ENCODE results near the gene CYTH1.

Gene CYTH1

DNA sequence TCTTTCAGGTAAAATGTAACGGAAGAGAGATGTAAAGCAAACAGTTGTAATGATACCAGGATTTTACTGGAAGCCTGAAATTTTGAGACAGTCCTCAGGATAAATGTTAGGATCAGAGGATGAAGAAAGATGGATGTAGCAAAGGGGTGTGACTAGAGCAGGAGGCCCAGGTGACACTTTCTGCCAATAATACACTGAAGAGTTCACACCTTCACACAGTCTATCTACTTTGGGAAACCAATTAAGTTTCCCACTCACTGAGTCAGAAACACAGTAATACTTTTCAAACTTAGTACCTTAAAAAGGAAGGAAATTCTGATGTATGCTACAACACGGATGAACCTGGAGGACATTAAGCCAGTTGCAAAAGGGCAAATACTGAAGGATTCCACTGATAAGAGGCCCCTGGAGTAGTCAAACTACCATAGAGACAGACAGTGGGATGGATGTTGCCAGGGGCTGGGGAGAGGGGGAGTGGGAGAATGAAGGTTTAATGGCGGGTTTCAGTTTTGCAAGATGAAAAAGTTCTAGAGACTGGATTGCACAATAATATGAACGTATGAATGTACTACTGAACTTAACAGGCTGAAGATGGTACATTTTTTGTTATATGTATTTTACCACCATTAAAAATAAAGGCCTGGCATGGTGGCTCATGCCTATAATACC lies 62.3 kb downstream of the CYTH1 start:
- H3K4me1 ChIP-seq (ENCODE audit: insufficient read depth, low read length) = peaks cover 52% of the 10 kb centered on the region
- H3K9ac ChIP-seq (ENCODE audit: low read depth, low read length) = no peak overlapping the region
- no peaks in the 10 kb centered on the region for H3K9me3 ChIP-seq (ENCODE audit: control insufficient read depth, insufficient read depth, low read length)
- no peaks in the 10 kb centered on the region for H3K36me3 ChIP-seq (ENCODE audit: insufficient read depth, low read length)

GRCh38 chr17:78718575-78719208 lies 63.4 kb downstream of the CYTH1 start:
- H3K36me3 ChIP-seq (ENCODE audit: insufficient read depth, low read length) = no peaks in the 10 kb centered on the region
- H3K9me3 ChIP-seq (ENCODE audit: control insufficient read depth, insufficient read depth, low read length) = no peaks in the 10 kb centered on the region
- H3K9ac ChIP-seq (ENCODE audit: low read depth, low read length) = no peak overlapping the region
- H3K4me1 ChIP-seq (ENCODE audit: insufficient read depth, low read length) = peaks cover 41% of the 10 kb centered on the region

DNA sequence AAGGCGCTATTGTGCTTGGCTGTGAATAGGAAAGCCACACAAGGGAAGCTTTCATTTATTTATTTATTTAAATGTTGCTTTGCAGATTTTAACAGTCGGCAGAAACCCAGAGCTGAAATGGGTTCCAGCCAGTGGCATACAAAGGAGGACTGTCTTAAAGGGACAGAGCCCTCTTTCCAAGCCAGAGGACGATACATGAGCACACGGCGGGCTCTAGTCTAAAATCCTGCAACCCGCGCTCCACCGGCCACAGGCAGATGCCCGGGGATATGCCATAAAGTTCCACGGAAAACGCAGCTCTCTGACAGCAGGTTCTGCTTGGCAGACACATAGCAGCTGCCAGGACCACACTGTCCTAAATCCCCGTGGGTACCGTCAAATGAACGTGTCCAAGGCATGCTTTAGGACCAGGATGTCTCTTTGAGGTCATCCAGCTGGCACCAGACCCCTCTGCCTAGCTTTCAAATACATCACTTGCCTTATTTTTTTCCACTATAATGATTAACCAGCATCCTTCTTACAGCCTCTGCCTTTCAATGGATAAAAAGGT lies 64.6 kb downstream of the CYTH1 start:
- no peaks in the 10 kb centered on the region for H3K36me3 ChIP-seq (ENCODE audit: insufficient read depth, low read length)
- H3K9me3 ChIP-seq (ENCODE audit: control insufficient read depth, insufficient read depth, low read length) = no peaks in the 10 kb centered on the region
- H3K9ac ChIP-seq (ENCODE audit: low read depth, low read length) = peak overlapping the region; percentile 38; the same call in 1 of the 2 replicates
- peaks cover 31% of the 10 kb centered on the region for H3K4me1 ChIP-seq (ENCODE audit: insufficient read depth, low read length)

DNA sequence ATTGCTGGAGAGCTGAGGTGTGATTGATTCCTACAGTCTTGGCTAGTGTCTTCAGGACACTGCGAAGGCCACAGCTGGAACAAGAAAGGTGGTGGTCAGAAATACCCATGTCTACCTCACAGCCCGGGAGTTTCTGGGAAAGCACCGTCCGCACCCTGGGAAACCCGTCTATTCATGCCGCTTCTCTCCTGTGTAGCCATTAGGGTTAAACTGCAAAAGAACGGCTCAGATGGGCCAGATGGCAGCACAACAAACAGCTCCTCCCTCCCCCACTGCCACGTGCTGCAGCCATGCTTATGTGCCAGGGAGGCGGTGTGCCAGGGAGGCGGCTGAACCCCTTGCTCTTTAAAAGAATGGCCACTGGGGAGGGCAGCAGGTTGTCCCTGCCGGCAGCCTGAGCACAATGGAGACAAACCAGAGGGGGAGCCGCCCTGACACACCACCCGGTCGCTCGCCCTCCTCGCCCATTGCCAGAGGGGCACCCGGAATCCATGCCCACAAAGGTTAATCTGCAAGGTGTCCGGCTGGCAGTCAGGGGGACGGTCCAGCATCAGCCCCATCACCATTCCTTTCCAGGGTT lies 65.2 kb downstream of the CYTH1 start:
- Histone ChIP-seq H3K9me3 (ENCODE audit: control insufficient read depth, insufficient read depth, low read length) (no peaks in the 10 kb centered on the region), H3K4me1 (ENCODE audit: insufficient read depth, low read length) (peaks cover 26% of the 10 kb centered on the region), H3K36me3 (ENCODE audit: insufficient read depth, low read length) (no peaks in the 10 kb centered on the region), H3K9ac (ENCODE audit: low read depth, low read length) (peak overlapping the region; percentile 38; the same call in 1 of the 2 replicates)

GRCh38 chr17:78716292-78716691 lies 65.8 kb downstream of the CYTH1 start:
- H3K9ac ChIP-seq (ENCODE audit: low read depth, low read length) = no peak overlapping the region

DNA sequence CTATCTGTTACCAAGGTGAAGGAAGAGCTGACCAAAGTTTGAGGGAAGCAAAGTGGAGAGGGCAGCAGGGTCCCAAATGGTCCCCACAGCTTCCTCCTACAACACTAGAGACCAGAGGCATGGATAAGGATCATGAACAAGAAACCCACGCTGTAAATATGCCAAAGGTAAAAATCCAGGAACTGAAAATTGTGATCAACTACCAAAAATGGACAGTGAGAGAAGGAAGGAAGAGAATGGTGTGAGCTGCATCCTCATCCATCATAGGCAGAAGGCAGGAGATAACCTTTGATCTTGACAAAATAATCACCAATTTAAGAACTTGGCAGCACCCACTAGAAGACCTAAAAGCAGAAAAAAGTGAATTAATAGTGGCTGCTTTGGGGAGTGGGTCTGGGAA lies 66.2 kb downstream of the CYTH1 start:
- H3K4me1 ChIP-seq (ENCODE audit: insufficient read depth, low read length) = peaks cover 26% of the 10 kb centered on the region
- H3K36me3 ChIP-seq (ENCODE audit: insufficient read depth, low read length) = no peaks in the 10 kb centered on the region
- no peaks in the 10 kb centered on the region for H3K9me3 ChIP-seq (ENCODE audit: control insufficient read depth, insufficient read depth, low read length)
- H3K9ac ChIP-seq (ENCODE audit: low read depth, low read length) = no peak overlapping the region

More at GRCh38 chr17:78716292-78716691, 65.8 kb downstream of the CYTH1 start:
- no peaks in the 10 kb centered on the region for H3K9me3 ChIP-seq (ENCODE audit: control insufficient read depth, insufficient read depth, low read length)
- H3K36me3 ChIP-seq (ENCODE audit: insufficient read depth, low read length) = no peaks in the 10 kb centered on the region
- H3K4me1 ChIP-seq (ENCODE audit: insufficient read depth, low read length) = peaks cover 26% of the 10 kb centered on the region

- Histone ChIP-seq H3K9ac (ENCODE audit: low read depth, low read length) (no peak overlapping the region), H3K9me3 (ENCODE audit: control insufficient read depth, insufficient read depth, low read length) (no peaks in the 10 kb centered on the region), H3K36me3 (ENCODE audit: insufficient read depth, low read length) (no peaks in the 10 kb centered on the region), H3K4me1 (ENCODE audit: insufficient read depth, low read length) (peaks cover 26% of the 10 kb centered on the region)
Observed at GRCh38 chr17:78715000-78715771, 66.9 kb downstream of the CYTH1 start.

- Histone ChIP-seq H3K36me3 (ENCODE audit: insufficient read depth, low read length) (no peaks in the 10 kb centered on the region), H3K9ac (ENCODE audit: low read depth, low read length) (no peak overlapping the region), H3K4me1 (ENCODE audit: insufficient read depth, low read length) (peaks cover 26% of the 10 kb centered on the region), H3K9me3 (ENCODE audit: control insufficient read depth, insufficient read depth, low read length) (no peaks in the 10 kb centered on the region)
Observed at GRCh38 chr17:78714534-78714933, 67.5 kb downstream of the CYTH1 start.

GRCh38 chr17:78712043-78712442 lies 70.0 kb downstream of the CYTH1 start:
- H3K9ac ChIP-seq (ENCODE audit: low read depth, low read length) = no peak overlapping the region
- H3K4me1 ChIP-seq (ENCODE audit: insufficient read depth, low read length) = peaks cover 5% of the 10 kb centered on the region; the same call in 1 of the 2 replicates
- H3K36me3 ChIP-seq (ENCODE audit: insufficient read depth, low read length) = no peaks in the 10 kb centered on the region
- H3K9me3 ChIP-seq (ENCODE audit: control insufficient read depth, insufficient read depth, low read length) = no peaks in the 10 kb centered on the region

GRCh38 chr17:78710607-78711006 lies 71.5 kb downstream of the CYTH1 start:
- Histone ChIP-seq H3K9me3 (ENCODE audit: control insufficient read depth, insufficient read depth, low read length) (no peaks in the 10 kb centered on the region), H3K36me3 (ENCODE audit: insufficient read depth, low read length) (no peaks in the 10 kb centered on the region), H3K9ac (ENCODE audit: low read depth, low read length) (no peak overlapping the region), H3K4me1 (ENCODE audit: insufficient read depth, low read length) (no peaks in the 10 kb centered on the region)

DNA sequence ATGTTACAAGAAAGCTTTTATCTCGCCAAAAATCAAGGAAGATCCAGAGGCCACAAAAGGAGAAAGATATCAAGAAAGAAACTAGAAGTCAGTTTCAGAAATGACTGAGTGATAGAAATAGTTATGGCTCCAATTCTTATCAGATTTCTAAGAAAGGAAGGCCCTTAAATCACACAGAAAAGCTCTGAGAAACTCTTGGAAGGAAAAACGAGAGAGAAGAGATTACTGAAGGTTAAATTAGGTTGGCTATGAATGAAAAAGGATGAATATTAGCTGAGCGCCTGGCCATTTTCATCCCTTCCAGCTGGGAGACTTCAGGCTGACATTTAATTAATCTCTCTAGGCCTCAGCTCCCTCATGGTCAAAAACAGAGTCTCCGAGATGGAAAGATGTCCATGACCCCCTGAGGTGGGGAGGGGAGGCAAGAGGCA lies 72.3 kb downstream of the CYTH1 start:
- no peaks in the 10 kb centered on the region for H3K36me3 ChIP-seq (ENCODE audit: insufficient read depth, low read length)
- H3K4me1 ChIP-seq (ENCODE audit: insufficient read depth, low read length) = no peaks in the 10 kb centered on the region
- no peaks in the 10 kb centered on the region for H3K9me3 ChIP-seq (ENCODE audit: control insufficient read depth, insufficient read depth, low read length)
- no peak overlapping the region for H3K9ac ChIP-seq (ENCODE audit: low read depth, low read length)

GRCh38 chr17:78709119-78709681 lies 72.9 kb downstream of the CYTH1 start:
- no peaks in the 10 kb centered on the region for H3K4me1 ChIP-seq (ENCODE audit: insufficient read depth, low read length)
- no peaks in the 10 kb centered on the region for H3K36me3 ChIP-seq (ENCODE audit: insufficient read depth, low read length)
- H3K9ac ChIP-seq (ENCODE audit: low read depth, low read length) = no peak overlapping the region
- H3K9me3 ChIP-seq (ENCODE audit: control insufficient read depth, insufficient read depth, low read length) = no peaks in the 10 kb centered on the region

DNA sequence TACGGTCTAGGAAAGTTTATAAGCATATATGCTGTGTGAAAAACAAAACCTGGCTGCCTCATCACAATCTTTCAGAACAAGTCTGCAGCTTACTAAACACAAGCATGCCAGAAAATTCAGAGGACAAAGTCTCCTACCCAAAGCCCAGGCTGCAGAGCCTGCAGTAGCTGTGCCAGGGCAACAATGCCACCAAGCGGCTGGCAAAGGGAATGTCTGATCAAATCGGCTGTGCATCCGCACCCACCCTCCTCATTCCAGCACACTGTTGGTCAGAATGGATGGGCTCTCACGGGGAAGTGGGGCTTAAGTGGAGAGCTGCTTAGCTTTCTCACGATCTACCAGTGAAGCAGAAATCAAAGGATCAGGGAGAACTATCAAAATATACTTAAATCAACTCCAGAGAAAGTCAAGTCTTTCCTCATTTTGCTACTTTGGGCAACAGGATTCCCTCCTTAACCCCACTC lies 73.5 kb downstream of the CYTH1 start:
- Histone ChIP-seq H3K4me1 (ENCODE audit: insufficient read depth, low read length) (no peaks in the 10 kb centered on the region), H3K9me3 (ENCODE audit: control insufficient read depth, insufficient read depth, low read length) (no peaks in the 10 kb centered on the region), H3K9ac (ENCODE audit: low read depth, low read length) (no peak overlapping the region), H3K36me3 (ENCODE audit: insufficient read depth, low read length) (no peaks in the 10 kb centered on the region)

DNA sequence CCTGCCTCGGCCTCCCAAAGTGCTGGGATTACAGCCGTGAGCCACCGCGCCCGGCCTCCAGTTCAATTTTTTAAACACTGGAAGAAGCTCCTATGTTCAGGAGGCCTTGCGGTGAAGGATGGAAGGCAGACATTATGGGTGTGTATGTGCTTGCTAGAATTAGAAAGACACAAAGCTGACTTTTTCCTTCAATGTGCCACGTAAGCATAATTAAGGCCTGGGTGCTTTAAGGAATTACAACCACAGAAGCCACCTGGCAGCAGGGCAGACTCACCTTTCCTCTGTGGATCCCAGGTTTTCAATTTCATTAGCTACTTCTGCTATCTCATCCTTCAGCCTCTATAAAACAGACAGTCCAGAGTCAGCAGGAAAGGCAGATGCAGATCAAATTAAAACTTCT lies 74.2 kb downstream of the CYTH1 start:
- H3K36me3 ChIP-seq (ENCODE audit: insufficient read depth, low read length) = no peaks in the 10 kb centered on the region
- no peaks in the 10 kb centered on the region for H3K9me3 ChIP-seq (ENCODE audit: control insufficient read depth, insufficient read depth, low read length)
- no peaks in the 10 kb centered on the region for H3K4me1 ChIP-seq (ENCODE audit: insufficient read depth, low read length)
- no peak overlapping the region for H3K9ac ChIP-seq (ENCODE audit: low read depth, low read length)
